H1 (cell line): Measurements from ENCODE around the gene NDUFA11. TPM values are rescaled to one million over a fixed set of nuclear protein-coding genes. Genes with fewer than 3 reads are reported as not detected.

Experiments used
- CTCF ChIA-PET: fragments of 300-600 bp; sonication (Branson Sonifier 250); formaldehyde crosslinking; loops from one replicate; lab custom pipeline; 2021; ENCODE audit not compliant: partially characterized antibody; lab: Charles Lee
- POLR2A ChIA-PET: fragments of 300-600 bp; sonication (Branson Sonifier 250); formaldehyde crosslinking; loops from one replicate; lab custom pipeline; 2021; ENCODE audit warnings: inconsistent platforms; ENCODE audit not compliant: partially characterized antibody; lab: Charles Lee
- DNase-seq, 2 experiments: peaks; one replicate each; pipeline versions ENCODE4 v3.0.0 to v3.0.0-alpha.2; 2010 to 2022; ENCODE audit warnings: low spot score in 2 of 2, low read depth in 1 of 2, mixed read lengths in 1 of 2
- FAIRE-seq: peaks from 2 replicates; lab custom pipeline; 2011; peaks lifted over from hg19 to GRCh38; lab: Jason Lieb, UNC
- H2AFZ ChIP-seq: 2 replicates; pipeline ENCODE4 v1.8.1; 2012; ENCODE audit warnings: low read length, inconsistent platforms
- H2AK5ac ChIP-seq: 2 replicates; pipeline ENCODE4 v1.6.1; 2013; ENCODE audit warnings: low read depth, low read length
- H2BK120ac ChIP-seq: replicated peaks from 2 replicates; pipeline ENCODE3; 2013; ENCODE audit warnings: low read depth, low read length, inconsistent platforms
- H2BK12ac ChIP-seq: 2 replicates; pipeline ENCODE4 v1.6.1; 2013; ENCODE audit warnings: low read depth, low read length
- H2BK15ac ChIP-seq: 2 replicates; pipeline ENCODE4 v1.6.1; 2013; ENCODE audit warnings: low read length
- H2BK20ac ChIP-seq: 2 replicates; pipeline ENCODE4 v1.6.1; 2013; ENCODE audit warnings: low read length
- H2BK5ac ChIP-seq: 2 replicates; pipeline ENCODE4 v1.6.1; 2013; ENCODE audit warnings: low read depth, low read length
- H3K14ac ChIP-seq: 2 replicates; pipeline ENCODE4 v1.6.1; 2013; ENCODE audit warnings: inconsistent platforms; ENCODE audit not compliant: insufficient read length
- H3K18ac ChIP-seq: 2 replicates; pipeline ENCODE4 v1.6.1; 2013; ENCODE audit warnings: low read length; ENCODE audit errors: extremely low read depth
- H3K23ac ChIP-seq: 2 replicates; pipeline ENCODE4 v1.6.1; 2013; ENCODE audit warnings: inconsistent platforms; ENCODE audit not compliant: insufficient read length
- H3K23me2 ChIP-seq: 2 replicates; pipeline ENCODE4 v1.6.1; 2013; ENCODE audit warnings: low read depth, low read length
- H3K27ac ChIP-seq: 2 replicates; pipeline ENCODE4 v1.6.1; 2011; ENCODE audit warnings: low read depth, low read length, inconsistent platforms
- H3K27me3 ChIP-seq, 4 experiments: replicated peaks in 1 of 4; 1 replicate in 1 of 4; 2 replicates in 3 of 4; pipeline versions ENCODE4 v1.6.1 to v1.8.1; 2011 to 2013; ENCODE audit warnings: low read length in 3 of 4, mild to moderate bottlenecking in 3 of 4, inconsistent platforms in 2 of 4, mixed read lengths in 2 of 4, moderate library complexity in 1 of 4; ENCODE audit not compliant: control insufficient read depth in 3 of 4, insufficient read depth in 3 of 4; ENCODE audit errors: extremely low read depth in 1 of 4
- H3K36me3 ChIP-seq, 4 experiments: 2 replicates each; pipeline versions ENCODE4 v1.6.1 to v1.8.1; 2011 to 2013; ENCODE audit warnings: mild to moderate bottlenecking in 4 of 4, low read length in 3 of 4, moderate library complexity in 2 of 4, control low read depth in 1 of 4, inconsistent platforms in 1 of 4; ENCODE audit not compliant: insufficient read depth in 4 of 4, control insufficient read depth in 2 of 4
- H3K4ac ChIP-seq: replicated peaks from 2 replicates; pipeline ENCODE3; 2013; ENCODE audit warnings: low read length, low read depth, mixed read lengths, inconsistent platforms; ENCODE audit not compliant: insufficient read length
- H3K4me1 ChIP-seq, 4 experiments: replicated peaks in 1 of 4; 1 replicate in 1 of 4; 2 replicates in 3 of 4; pipeline versions ENCODE4 v1.6.1 to v1.8.1; 2011 to 2013; ENCODE audit warnings: low read length in 3 of 4, inconsistent platforms in 2 of 4, mixed read lengths in 1 of 4; ENCODE audit not compliant: insufficient read depth in 4 of 4, control insufficient read depth in 3 of 4
- H3K4me2 ChIP-seq, 2 experiments: 2 replicates each; pipeline versions ENCODE4 v1.6.1 to v1.8.1; 2011 to 2013; ENCODE audit warnings: low read depth in 2 of 2, low read length in 2 of 2, control low read depth in 1 of 2, inconsistent platforms in 1 of 2, mild to moderate bottlenecking in 1 of 2; ENCODE audit not compliant: insufficient read depth in 1 of 2
- H3K4me3 ChIP-seq, 4 experiments: fragments of 200-600, 300-600 bp in 1 of 4; sonication (generic), shearing (Covaris generic), sonication (Bioruptor Twin) in 1 of 4; 2 replicates each; pipeline versions ENCODE4 v1.5.1 to v1.8.1; 2011 to 2016; ENCODE audit warnings: low read length in 4 of 4, low read depth in 3 of 4, control low read depth in 2 of 4, inconsistent platforms in 2 of 4, mild to moderate bottlenecking in 2 of 4, mixed read lengths in 1 of 4, moderate library complexity in 1 of 4; ENCODE audit not compliant: insufficient read depth in 2 of 4; ENCODE audit errors: extremely low read depth in 1 of 4
- H3K56ac ChIP-seq: replicated peaks from 2 replicates; pipeline ENCODE3; 2013; ENCODE audit warnings: low read depth, mild to moderate bottlenecking, mixed read lengths, low read length, inconsistent platforms; ENCODE audit not compliant: insufficient read length
- H3K79me1 ChIP-seq: 2 replicates; pipeline ENCODE4 v1.6.1; 2013; ENCODE audit warnings: low read depth, low read length, control low read depth
- H3K79me2 ChIP-seq, 2 experiments: 2 replicates each; pipeline versions ENCODE4 v1.6.1 to v1.8.1; 2012 to 2013; ENCODE audit warnings: low read length in 2 of 2, mild to moderate bottlenecking in 2 of 2, inconsistent platforms in 1 of 2; ENCODE audit not compliant: insufficient read depth in 2 of 2, control insufficient read depth in 1 of 2
- H3K9ac ChIP-seq, 4 experiments: replicated peaks in 1 of 4; 1 replicate in 1 of 4; 2 replicates in 3 of 4; pipeline versions ENCODE4 v1.6.1 to v1.8.1; 2011 to 2013; ENCODE audit warnings: low read depth in 3 of 4, low read length in 3 of 4, control low read depth in 2 of 4, mild to moderate bottlenecking in 2 of 4, moderate library complexity in 2 of 4, inconsistent platforms in 1 of 4; ENCODE audit errors: extremely low read depth in 1 of 4
- H3K9me3 ChIP-seq, 2 experiments: 2 replicates each; pipeline versions ENCODE4 v1.6.1 to v1.8.1; 2012 to 2013; ENCODE audit warnings: mild to moderate bottlenecking in 2 of 2, moderate library complexity in 2 of 2, control low read depth in 1 of 2, inconsistent platforms in 1 of 2, low read depth in 1 of 2, low read length in 1 of 2, mixed read lengths in 1 of 2; ENCODE audit not compliant: insufficient read depth in 2 of 2
- H4K20me1 ChIP-seq, 2 experiments: replicated peaks in 1 of 2; 2 replicates each; pipeline versions ENCODE3 to v1.8.1; 2011 to 2013; ENCODE audit warnings: inconsistent platforms in 2 of 2, low read length in 2 of 2, mild to moderate bottlenecking in 1 of 2; ENCODE audit not compliant: insufficient read depth in 2 of 2, control insufficient read depth in 1 of 2
- H4K5ac ChIP-seq: 2 replicates; pipeline ENCODE4 v1.6.1; 2013; ENCODE audit warnings: low read length, low read depth, mixed read lengths, inconsistent platforms; ENCODE audit not compliant: insufficient read length
- H4K8ac ChIP-seq: 2 replicates; pipeline ENCODE4 v1.8.0; 2013; ENCODE audit warnings: mild to moderate bottlenecking, moderate library complexity, low read length, inconsistent platforms; ENCODE audit not compliant: insufficient read depth; ENCODE audit errors: extremely low read depth
- H4K91ac ChIP-seq: replicated peaks from 2 replicates; pipeline ENCODE3; 2013; ENCODE audit warnings: low read length, mixed read lengths, inconsistent platforms; ENCODE audit not compliant: insufficient read length
- ATF2 ChIP-seq: IDR thresholded peaks from 2 replicates; pipeline ENCODE4 v1.6.1; 2012; ENCODE audit warnings: low read length, inconsistent platforms
- CBX8 ChIP-seq: fragments of 300-800, 300-1000 bp; sonication (generic); IDR thresholded peaks from 2 replicates; pipeline ENCODE4 v1.7.1; 2016; ENCODE audit warnings: low read depth, low read length, borderline replicate concordance
- CTBP2 ChIP-seq: IDR thresholded peaks from 2 replicates; pipeline ENCODE4 v1.7.0; 2011; ENCODE audit warnings: borderline replicate concordance, mild to moderate bottlenecking, moderate library complexity, mixed read lengths, low read length; ENCODE audit not compliant: insufficient read depth, insufficient read length
- POU5F1 ChIP-seq: IDR thresholded peaks from 2 replicates; pipeline ENCODE4 v1.6.1; 2011; ENCODE audit warnings: low read depth, mild to moderate bottlenecking, low read length, moderate library complexity
- RAD21 ChIP-seq, 2 experiments: IDR thresholded peaks in 1 of 2; conservative IDR thresholded peaks in 1 of 2; 2 replicates each; pipeline ENCODE4 v1.6.1; 2011; ENCODE audit warnings: low read depth in 2 of 2, low read length in 2 of 2, improper control_type of control experiment in 1 of 2, inconsistent platforms in 1 of 2, mild to moderate bottlenecking in 1 of 2, moderate library complexity in 1 of 2
- RBBP5 ChIP-seq: IDR thresholded peaks from 2 replicates; pipeline ENCODE4 v1.7.1; 2012; ENCODE audit warnings: low read depth, mild to moderate bottlenecking, inconsistent platforms, low read length, moderate library complexity, borderline replicate concordance
- RNF2 ChIP-seq: fragments of 200-900, 300-1000 bp; sonication (generic); IDR thresholded peaks from 2 replicates; pipeline ENCODE4 v1.7.1; 2016; ENCODE audit warnings: borderline replicate concordance, low read depth, mild to moderate bottlenecking, antibody characterized with exemption, low read length; ENCODE audit not compliant: poor library complexity, severe bottlenecking; ENCODE audit errors: missing control alignments
- SIX5 ChIP-seq: IDR thresholded peaks from 2 replicates; pipeline ENCODE4 v1.6.1; 2011; ENCODE audit warnings: mild to moderate bottlenecking, low read depth, low read length
- SP2 ChIP-seq: IDR thresholded peaks from 2 replicates; pipeline ENCODE4 v1.6.1; 2012; ENCODE audit warnings: mild to moderate bottlenecking, low read length, inconsistent platforms
- TCF12 ChIP-seq: IDR thresholded peaks from 2 replicates; pipeline ENCODE4 v1.6.1; 2011; ENCODE audit warnings: low read depth, mild to moderate bottlenecking, low read length
- WGBS, 2 experiments: shearing (Covaris generic) in 1 of 2; methylation state at CpG; one replicate each; pipeline versions ENCODE4 v1.1.6 to v1.1.7; 2013 to 2015; ENCODE audit warnings: low lambda C conversion rate in 2 of 2, mixed read lengths in 2 of 2, inconsistent platforms in 1 of 2, low coverage in 1 of 2, missing lambda C conversion rate in 1 of 2; ENCODE audit not compliant: insufficient replicate concordance in 2 of 2, insufficient coverage in 1 of 2, insufficient read length in 1 of 2; ENCODE audit errors: extremely low coverage in 1 of 2, missing lambda C conversion rate in 1 of 2; 5-methylcytosine and 5-hydroxymethylcytosine counted together
- polyA plus RNA-seq, 7 experiments: library from polyadenylated mRNA; depleted of rRNA in 3 of 7; stranded (reverse) in 5 of 7; unstranded in 2 of 7; fragments of >200 nt in 5 of 7; fragments of 200-250 nt in 2 of 7; gene quantifications; 1 replicate in 5 of 7; 2 replicates in 1 of 7; 4 replicates in 1 of 7; pipeline versions ENCODE4 v1.2.1 to v1.2.3, GENCODE V29; 2011 to 2013; ENCODE audit warnings: missing spikeins in 2 of 7, mixed read lengths in 2 of 7
- total RNA-seq: library from RNA; stranded (reverse); fragmentation: NEBNext Ultra II Directional; extraction: Animal tissue kit (Norgen Biotek cat#: 25700); gene quantifications from 2 replicates; pipeline ENCODE4 v1.2.1, GENCODE V29; 2021

NDUFA11 gene
- total and polyA plus RNA-seq, 2 of the 8 experiments (the other 6 are each of a cell fraction or from before 2014, with no cell fraction given) = 205 to 1,037 TPM

- Histone ChIP-seq H3K27me3 (no peaks in the 10 kb centered on the region), H3K14ac (no peak within 1 kb of the TSS), H2BK12ac (no peak within 1 kb of the TSS), H3K4ac (no peak within 1 kb of the TSS), H3K4me1 (no peaks in the 10 kb centered on the region), H3K36me3 (peaks cover 3 to 21% (median 14%) of the 10 kb centered on the region in 4 experiments; a peak in 7 of 8 replicates), H4K5ac (no peak within 1 kb of the TSS), H3K4me3 (no peak within 1 kb of the TSS), H2BK5ac (no peak within 1 kb of the TSS), H3K23me2 (no peaks in the 10 kb centered on the region), H2AK5ac (no peak within 1 kb of the TSS), H4K91ac (no peak within 1 kb of the TSS), H2AFZ (no peak within 1 kb of the TSS), H2BK120ac (no peak within 1 kb of the TSS), H3K23ac (no peak within 1 kb of the TSS), H3K56ac (no peak within 1 kb of the TSS), H3K79me2 (no peaks in the 10 kb centered on the region), H4K8ac (no peak within 1 kb of the TSS), H3K4me2 (no peak within 1 kb of the TSS), H2BK20ac (no peak within 1 kb of the TSS), H3K18ac (no peak within 1 kb of the TSS), H2BK15ac (no peak within 1 kb of the TSS), H3K79me1 (no peaks in the 10 kb centered on the region), H4K20me1 (peaks cover 3 to 6% of the 10 kb centered on the region in 2 experiments), H3K27ac (no peak within 1 kb of the TSS), H3K9ac (no peak within 1 kb of the TSS), H3K9me3 (no peaks in the 10 kb centered on the region)
- FAIRE-seq = no peak
- ChIA-PET POLR2A (interaction anchor here (0.9 to 1.9 kb wide), 2 partner anchors 10 to 16 kb away, joined by 3 to 14 read pairs; partner anchors contain the start of genes NDUFA11 and VMAC), CTCF (interaction anchor here (0.6 to 0.9 kb wide), 2 partner anchors 83 to 110 kb away, joined by 3 read pairs; no protein-coding TSS in a partner anchor)
- no peak for DNase-seq
- 89% methylated on average over 10 of the region's 10 CpGs; no CpG with 5 or more reads in 1 of the 2 experiments for WGBS, 2 experiments
- no peak for TF ChIP-seq CTBP2
- TF ChIP-seq POU5F1 = no peak
- TF ChIP-seq RNF2 = no peak
- no peak for TF ChIP-seq CBX8
- TF ChIP-seq ATF2 = no peak
- no peak for TF ChIP-seq SP2
- no peak for TF ChIP-seq TCF12
- no peak for TF ChIP-seq RBBP5
- no peak for TF ChIP-seq RAD21 (IDR thresholded peaks at IDR 0.05 in 1 of 2, conservative IDR thresholded peaks at IDR 0.05 in 1 of 2; ENCODE audit: low read depth in 2 of 2, low read length in 2 of 2)
- TF ChIP-seq SIX5 = no peak
Measured at GRCh38 chr19:5913739-5914357, 10.3 kb upstream of the NDUFA11 start, which contains the start of gene CAPS. Gene CAPS, plus strand, starts transcription at chr19:5914254. Its CDS starts 153 bp downstream, at chr19:5914407.
